Inferior parietal cortex (tissue), 1 donor: ENCODE measurements around the gene LONRF3.
"Not testable (repeated sequence)": the region's sequence is repeated elsewhere in the genome, so short reads cannot be mapped to it uniquely, and the experiment has no call there.

ENCODE experiments used
- DNase-seq: peaks from one replicate; pipeline ENCODE4 v3.0.0-alpha.2; 2016; ENCODE audit errors: extremely low spot score

Gene LONRF3

GRCh38 chrX:118983513-118983912, 9.1 kb downstream of the LONRF3 start:
- no peak for DNase-seq

GRCh38 chrX:118988911-118989310, 14.5 kb downstream of the LONRF3 start:
- no peak for DNase-seq

GRCh38 chrX:118989886-118990285, 15.5 kb downstream of the LONRF3 start:
- no peak for DNase-seq

- DNase-seq = no peak
These were observed 16.3 kb downstream of the LONRF3 start for GRCh38 chrX:118990512-118991227.

- DNase-seq = not testable (repeated sequence)
These were observed 18.2 kb downstream of the LONRF3 start for GRCh38 chrX:118992441-118993121.

GRCh38 chrX:119003462-119003861, 29.0 kb downstream of the LONRF3 start:
- no peak for DNase-seq

GRCh38 chrX:119004920-119005524, 30.6 kb downstream of the LONRF3 start:
- DNase-seq = no peak

- no peak for DNase-seq
These were observed 32.9 kb downstream of the LONRF3 start for GRCh38 chrX:119007189-119007770.

GRCh38 chrX:119008110-119008744, 33.8 kb downstream of the LONRF3 start:
- peak; percentile 36 for DNase-seq

- no peak for DNase-seq
These were observed 34.7 kb downstream of the LONRF3 start for GRCh38 chrX:119009071-119009470.

GRCh38 chrX:119010491-119010890, 36.1 kb downstream of the LONRF3 start:
- no peak for DNase-seq

- DNase-seq = no peak
These were observed 38.7 kb downstream of the LONRF3 start for GRCh38 chrX:119013164-119013563.

- no peak for DNase-seq
These were observed 41.2 kb downstream of the LONRF3 start for GRCh38 chrX:119015407-119016237.

GRCh38 chrX:119017077-119017476, 42.7 kb downstream of the LONRF3 start:
- no peak for DNase-seq

GRCh38 chrX:119025900-119026299, 51.5 kb downstream of the LONRF3 start:
- DNase-seq = no peak

- not testable (repeated sequence) for DNase-seq
These were observed 51.9 kb downstream of the LONRF3 start for GRCh38 chrX:119026344-119026743.

- not testable (repeated sequence) for DNase-seq
These were observed 53.7 kb downstream of the LONRF3 start for GRCh38 chrX:119027960-119028732.

- DNase-seq = no peak
These were observed 54.4 kb downstream of the LONRF3 start for GRCh38 chrX:119028733-119029330.

- DNase-seq = not testable (repeated sequence)
These were observed 55.2 kb downstream of the LONRF3 start for GRCh38 chrX:119029656-119030055.

GRCh38 chrX:119030990-119031389, 56.6 kb downstream of the LONRF3 start:
- no peak for DNase-seq
